Mucosa of gallbladder (tissue), 1 donor: Measurements from ENCODE around the gene CBFA2T2. TPM values are rescaled to one million over a fixed set of nuclear protein-coding genes. Genes with fewer than 3 reads are reported as not detected.

Source experiments
- DNase-seq: peaks from one replicate; pipeline ENCODE4 v3.0.0-alpha.2; 2020; ENCODE audit warnings: low spot score
- total RNA-seq: library from RNA; stranded (reverse); gene quantifications from one replicate; pipeline ENCODE4 v1.2.1, GENCODE V29; 2021
- donor health status: DM: no; HTN: no; CAD: no.

CBFA2T2 gene
- total RNA-seq, 1 donor from 2014 or later = 21.2 TPM

- DNase-seq = no peak
Observed at GRCh38 chr20:33650753-33651561, 161.1 kb downstream of the CBFA2T2 start.

- no peak for DNase-seq
Observed at GRCh38 chr20:33651562-33652048, 161.7 kb downstream of the CBFA2T2 start.

GRCh38 chr20:33653218-33653899, 163.5 kb downstream of the CBFA2T2 start:
- peak; percentile 67 for DNase-seq

- DNase-seq = peak; percentile 93
Observed at GRCh38 chr20:33653900-33654596, 164.2 kb downstream of the CBFA2T2 start.

GRCh38 chr20:33654680-33655161, 164.8 kb downstream of the CBFA2T2 start:
- no peak for DNase-seq

- DNase-seq = no peak
Observed at GRCh38 chr20:33655164-33655563, 165.3 kb downstream of the CBFA2T2 start.

GRCh38 chr20:33656010-33656782, 166.3 kb downstream of the CBFA2T2 start:
- no peak for DNase-seq

- no peak for DNase-seq
Observed at GRCh38 chr20:33656783-33657703, 167.1 kb downstream of the CBFA2T2 start.

- DNase-seq = no peak
Observed at GRCh38 chr20:33657704-33658095, 167.8 kb downstream of the CBFA2T2 start.

- DNase-seq = no peak
Observed at GRCh38 chr20:33658510-33658909, 168.6 kb downstream of the CBFA2T2 start.

- no peak for DNase-seq
Observed at GRCh38 chr20:33658929-33659328, 169.0 kb downstream of the CBFA2T2 start.

GRCh38 chr20:33659341-33660034, 169.6 kb downstream of the CBFA2T2 start:
- DNase-seq = no peak

- DNase-seq = no peak
Observed at GRCh38 chr20:33660035-33660684, 170.3 kb downstream of the CBFA2T2 start.

- DNase-seq = no peak
Observed at GRCh38 chr20:33660685-33661058, 170.8 kb downstream of the CBFA2T2 start.

- no peak for DNase-seq
Observed at GRCh38 chr20:33662172-33662571, 172.3 kb downstream of the CBFA2T2 start, which contains the start of gene C20orf144. TSS of gene C20orf144 (plus strand) at chr20:33662327. CDS start at chr20:33662346, 19 bp downstream.

GRCh38 chr20:33663161-33664084, 173.5 kb downstream of the CBFA2T2 start:
- DNase-seq = peak; percentile 84

GRCh38 chr20:33664085-33664761, 174.3 kb downstream of the CBFA2T2 start:
- DNase-seq = no peak
